NCI-H128 (cell line): ENCODE data around the gene IL17REL.

Experiments used
- DNase-seq: peaks from one replicate; lab custom pipeline; 2025; ENCODE audit not compliant: unreplicated experiment; lab: John Stamatoyannopoulos, UW

The IL17REL gene

GRCh38 chr22:50008151-50009040 is 4.2 kb downstream of the IL17REL start:
- DNase-seq = peak; percentile 48

GRCh38 chr22:50007057-50007511 is 5.5 kb downstream of the IL17REL start:
- no peak for DNase-seq

GRCh38 chr22:50004918-50005317 is 7.6 kb downstream of the IL17REL start:
- no peak for DNase-seq

- DNase-seq = no peak
Observed at GRCh38 chr22:50002791-50003190, 9.8 kb downstream of the IL17REL start.

GRCh38 chr22:50001388-50002231 is 11.0 kb downstream of the IL17REL start:
- no peak for DNase-seq

GRCh38 chr22:50000587-50001387 is 11.8 kb downstream of the IL17REL start:
- no peak for DNase-seq

GRCh38 chr22:49999946-50000586 is 12.5 kb downstream of the IL17REL start:
- DNase-seq = no peak

- no peak for DNase-seq
Observed at GRCh38 chr22:49999063-49999945, 13.3 kb downstream of the IL17REL start.

GRCh38 chr22:49998718-49999062 is 13.9 kb downstream of the IL17REL start:
- DNase-seq = no peak

GRCh38 chr22:49997932-49998717 is 14.4 kb downstream of the IL17REL start:
- DNase-seq = no peak

GRCh38 chr22:49997251-49997599 is 15.3 kb downstream of the IL17REL start:
- DNase-seq = no peak

- DNase-seq = no peak
Observed at GRCh38 chr22:49996518-49997250, 15.9 kb downstream of the IL17REL start.

- DNase-seq = no peak
Observed at GRCh38 chr22:49996119-49996517, 16.4 kb downstream of the IL17REL start.

- DNase-seq = no peak
Observed at GRCh38 chr22:49995361-49996118, 17.0 kb downstream of the IL17REL start.

- no peak for DNase-seq
Observed at GRCh38 chr22:49995041-49995360, 17.6 kb downstream of the IL17REL start.

GRCh38 chr22:49994361-49995040 is 18.1 kb downstream of the IL17REL start:
- DNase-seq = no peak

- no peak for DNase-seq
Observed at GRCh38 chr22:49993649-49994360, 18.8 kb downstream of the IL17REL start.
